OCI-LY7 (cell line): Measurements from ENCODE around the gene ANKMY1.

ENCODE experiments used
- EZH2phosphoT487 ChIP-seq: fragments of 200-600 bp; sonication (generic); IDR thresholded peaks from 2 replicates; pipeline ENCODE4 v1.6.1; 2018; ENCODE audit warnings: low read depth, borderline replicate concordance, mild to moderate bottlenecking, mixed run types, antibody characterized with exemption, low read length, moderate library complexity, mixed read lengths
- TF ChIP-seq, protein P1 (sequence below): fragments of 200-600 bp; sonication (generic); conservative IDR thresholded peaks from 2 replicates; pipeline ENCODE4 v1.5.1; 2014; ENCODE audit warnings: mild to moderate bottlenecking, antibody characterized with exemption, low read length, moderate library complexity, mixed read lengths

GRCh38 chr2:240520974-240521350, 36.8 kb downstream of the ANKMY1 start:
- TF ChIP-seq, protein P1, sequence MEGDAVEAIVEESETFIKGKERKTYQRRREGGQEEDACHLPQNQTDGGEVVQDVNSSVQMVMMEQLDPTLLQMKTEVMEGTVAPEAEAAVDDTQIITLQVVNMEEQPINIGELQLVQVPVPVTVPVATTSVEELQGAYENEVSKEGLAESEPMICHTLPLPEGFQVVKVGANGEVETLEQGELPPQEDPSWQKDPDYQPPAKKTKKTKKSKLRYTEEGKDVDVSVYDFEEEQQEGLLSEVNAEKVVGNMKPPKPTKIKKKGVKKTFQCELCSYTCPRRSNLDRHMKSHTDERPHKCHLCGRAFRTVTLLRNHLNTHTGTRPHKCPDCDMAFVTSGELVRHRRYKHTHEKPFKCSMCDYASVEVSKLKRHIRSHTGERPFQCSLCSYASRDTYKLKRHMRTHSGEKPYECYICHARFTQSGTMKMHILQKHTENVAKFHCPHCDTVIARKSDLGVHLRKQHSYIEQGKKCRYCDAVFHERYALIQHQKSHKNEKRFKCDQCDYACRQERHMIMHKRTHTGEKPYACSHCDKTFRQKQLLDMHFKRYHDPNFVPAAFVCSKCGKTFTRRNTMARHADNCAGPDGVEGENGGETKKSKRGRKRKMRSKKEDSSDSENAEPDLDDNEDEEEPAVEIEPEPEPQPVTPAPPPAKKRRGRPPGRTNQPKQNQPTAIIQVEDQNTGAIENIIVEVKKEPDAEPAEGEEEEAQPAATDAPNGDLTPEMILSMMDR, result no peak
- TF ChIP-seq EZH2phosphoT487, result no peak
